Effector memory CD4-positive, alpha-beta T cell (primary cell): ENCODE data around the gene ADAMTSL5.

Experiments
- DNase-seq, 3 donors: peaks; one replicate each; pipeline ENCODE4 v3.0.0-alpha.2; 2020
- H3K27ac ChIP-seq: 2 replicates; pipeline ENCODE4 v1.7.0; 2013; ENCODE audit warnings: mild to moderate bottlenecking, low read length, moderate library complexity; ENCODE audit not compliant: insufficient read depth, poor library complexity, severe bottlenecking
- H3K27me3 ChIP-seq: replicated peaks from 2 replicates; pipeline ENCODE4 v1.7.0; 2013; ENCODE audit warnings: mild to moderate bottlenecking, low read length; ENCODE audit not compliant: insufficient read depth, control insufficient read depth, poor library complexity, severe bottlenecking
- H3K36me3 ChIP-seq: 2 replicates; pipeline ENCODE4 v1.7.0; 2013; ENCODE audit warnings: mild to moderate bottlenecking, low read length, moderate library complexity; ENCODE audit not compliant: control insufficient read depth, insufficient read depth
- H3K4me1 ChIP-seq: 2 replicates; pipeline ENCODE4 v1.7.0; 2013; ENCODE audit warnings: low read length, mild to moderate bottlenecking; ENCODE audit not compliant: control insufficient read depth, insufficient read depth, poor library complexity, severe bottlenecking
- H3K4me3 ChIP-seq: 2 replicates; pipeline ENCODE4 v1.7.0; 2013; ENCODE audit warnings: low read length, low read depth, mild to moderate bottlenecking; ENCODE audit not compliant: insufficient read depth, poor library complexity, severe bottlenecking
- H3K9me3 ChIP-seq: 2 replicates; pipeline ENCODE4 v1.7.0; 2013; ENCODE audit warnings: mild to moderate bottlenecking, low read length, moderate library complexity; ENCODE audit not compliant: control insufficient read depth
- total RNA-seq, 3 donors: gene quantifications; one replicate each; lab custom pipeline; 2026; lab: John Stamatoyannopoulos, UW

ADAMTSL5 gene, protein sequence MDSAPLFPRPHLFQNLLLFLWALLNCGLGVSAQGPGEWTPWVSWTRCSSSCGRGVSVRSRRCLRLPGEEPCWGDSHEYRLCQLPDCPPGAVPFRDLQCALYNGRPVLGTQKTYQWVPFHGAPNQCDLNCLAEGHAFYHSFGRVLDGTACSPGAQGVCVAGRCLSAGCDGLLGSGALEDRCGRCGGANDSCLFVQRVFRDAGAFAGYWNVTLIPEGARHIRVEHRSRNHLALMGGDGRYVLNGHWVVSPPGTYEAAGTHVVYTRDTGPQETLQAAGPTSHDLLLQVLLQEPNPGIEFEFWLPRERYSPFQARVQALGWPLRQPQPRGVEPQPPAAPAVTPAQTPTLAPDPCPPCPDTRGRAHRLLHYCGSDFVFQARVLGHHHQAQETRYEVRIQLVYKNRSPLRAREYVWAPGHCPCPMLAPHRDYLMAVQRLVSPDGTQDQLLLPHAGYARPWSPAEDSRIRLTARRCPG
- total RNA-seq = 1.9 to 3.1 (median 2.3) reads per million in 3 donors

DNA sequence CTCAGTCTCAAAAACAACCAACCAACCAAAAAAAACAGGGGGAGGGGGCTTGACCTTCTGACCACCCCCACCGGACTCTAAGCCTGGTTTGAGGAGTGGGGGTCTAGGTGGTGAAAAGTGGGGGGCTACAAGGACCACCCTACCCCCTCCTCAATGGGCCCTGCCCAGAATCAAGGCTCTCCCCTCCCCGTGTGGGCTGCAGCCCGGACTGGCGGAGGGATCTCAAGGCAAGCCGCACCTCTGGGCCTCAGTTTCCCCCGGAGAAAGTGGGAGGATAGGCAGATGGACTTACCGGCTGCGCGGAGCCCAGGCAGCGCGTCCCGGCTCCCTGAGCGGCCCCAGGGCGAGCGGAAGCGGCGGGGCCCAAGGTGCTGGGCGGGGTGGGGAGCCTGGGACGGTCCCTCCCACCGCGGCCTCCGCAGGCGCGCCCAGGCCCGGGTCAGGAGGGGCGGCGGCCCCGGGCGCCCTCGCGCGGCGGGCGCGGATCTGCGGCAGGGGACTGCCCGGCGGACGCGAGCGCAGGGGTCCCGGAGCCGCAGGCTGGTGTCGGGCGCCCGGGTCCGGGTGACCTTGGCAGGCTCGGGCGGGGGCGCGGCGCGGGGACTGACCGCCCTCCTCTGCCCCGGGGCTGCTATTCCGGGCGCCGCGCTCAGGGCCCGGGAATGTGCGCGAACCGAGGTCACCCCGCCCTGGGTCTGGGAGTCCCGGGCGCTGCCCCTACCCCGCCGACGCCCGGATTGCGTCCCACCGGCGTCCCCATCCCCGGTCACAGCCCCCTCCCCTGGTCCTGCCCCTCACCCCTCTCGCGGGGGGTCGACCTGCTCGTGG lies at the start of gene ADAMTSL5:
TSS of gene ADAMTSL5 (minus strand) at position 349 of the 828 bp plus-strand sequence. CDS start 2,076 bp downstream, outside the sequence.
- Histone ChIP-seq H3K9me3 (no peaks in the 10 kb centered on the region), H3K27me3 (no peaks in the 10 kb centered on the region), H3K27ac (no peak within 1 kb of the TSS), H3K4me3 (peak within 1 kb of the TSS; percentile 54), H3K4me1 (peaks cover 8% of the 10 kb centered on the region), H3K36me3 (no peaks in the 10 kb centered on the region)
- DNase-seq = peak; percentile 28 to 42 (median 32)

DNA sequence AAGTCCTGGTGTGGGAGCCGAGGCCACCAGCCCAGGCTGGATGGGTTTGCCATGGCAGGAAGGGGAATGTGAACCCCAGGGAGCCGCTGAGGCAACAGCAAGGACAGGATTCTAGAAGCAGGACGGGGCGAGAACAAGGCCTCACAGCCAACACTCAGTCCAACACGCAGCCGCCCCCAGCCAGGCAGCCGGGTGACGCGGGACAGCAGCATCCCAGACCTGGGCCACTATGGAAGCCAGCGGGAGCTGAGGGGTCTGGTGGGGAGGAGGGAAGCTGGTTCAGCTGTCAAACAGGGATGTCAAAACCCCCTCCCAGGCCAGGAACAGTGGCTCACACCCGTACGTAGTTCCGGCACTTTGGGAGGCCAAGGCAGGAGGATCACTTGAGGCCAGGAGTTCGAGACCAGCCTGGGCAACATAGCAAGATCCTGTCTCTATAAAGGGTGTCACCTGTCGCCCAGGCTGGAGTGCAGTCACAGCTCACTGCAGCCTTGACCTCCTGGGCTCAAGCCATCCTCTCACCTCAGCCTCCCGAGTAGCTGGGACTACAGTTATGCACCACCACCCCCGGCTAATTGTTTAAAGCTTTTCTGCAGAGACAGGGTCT lies 48.5 kb upstream of the ADAMTSL5 start:
- no peak overlapping the region for H3K4me3 ChIP-seq
- no peaks in the 10 kb centered on the region for H3K9me3 ChIP-seq
- H3K36me3 ChIP-seq = no peaks in the 10 kb centered on the region
- no peak overlapping the region for H3K27ac ChIP-seq
- H3K27me3 ChIP-seq = no peaks in the 10 kb centered on the region
- no peak for DNase-seq
- H3K4me1 ChIP-seq = no peaks in the 10 kb centered on the region

DNA sequence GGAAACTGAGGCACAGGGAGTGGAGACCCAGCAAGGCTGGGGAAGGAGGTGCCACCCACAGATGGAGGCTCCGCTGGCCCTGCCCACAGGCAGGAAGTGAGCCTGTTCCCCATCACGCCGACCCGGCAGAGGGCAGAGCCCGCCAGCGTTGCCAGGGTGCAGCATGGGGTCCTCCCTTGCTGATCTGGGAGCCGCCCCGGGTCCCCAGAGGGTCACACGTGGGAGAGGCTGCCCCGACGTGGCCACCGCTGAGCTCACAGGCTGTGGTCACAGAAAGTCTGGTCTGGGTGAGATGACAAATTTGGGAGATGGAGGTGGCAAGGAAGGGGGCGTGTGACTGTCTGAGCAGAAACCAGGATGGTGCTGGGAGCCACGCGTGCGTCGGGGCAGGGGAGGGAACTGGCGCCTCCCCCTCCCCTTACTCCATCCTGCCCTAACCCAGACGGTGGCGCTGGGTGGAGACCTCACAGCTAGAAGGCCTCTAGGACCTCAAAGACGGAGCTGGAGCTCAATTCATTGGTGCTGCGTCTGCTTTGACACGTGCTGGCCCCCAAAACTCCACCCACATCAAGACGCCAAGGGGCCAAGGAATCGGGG lies 47.6 kb upstream of the ADAMTSL5 start:
- no peaks in the 10 kb centered on the region for H3K36me3 ChIP-seq

DNA sequence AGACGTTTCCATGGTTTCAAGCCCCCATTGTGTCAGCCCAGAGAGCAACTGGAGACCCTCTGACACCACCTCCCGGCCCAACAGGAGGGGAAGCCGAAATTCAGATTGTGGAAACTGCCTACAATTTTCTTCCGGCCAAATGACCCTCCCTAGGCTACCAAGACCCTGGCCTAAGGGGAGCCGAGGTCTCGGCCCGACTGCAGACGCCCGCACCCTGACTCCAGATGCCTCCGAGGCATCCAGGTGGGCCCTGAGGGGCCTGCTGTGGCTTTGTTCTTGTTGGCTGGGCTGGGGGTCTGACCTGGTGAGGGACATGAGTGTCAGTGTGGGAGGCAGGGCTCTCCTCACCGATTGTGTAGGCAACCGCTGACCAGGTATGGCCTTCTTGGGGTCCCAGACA lies 45.7 kb upstream of the ADAMTSL5 start:
- no peaks in the 10 kb centered on the region for H3K9me3 ChIP-seq
- no peaks in the 10 kb centered on the region for H3K4me1 ChIP-seq
- no peak overlapping the region for H3K27ac ChIP-seq
- H3K36me3 ChIP-seq = no peaks in the 10 kb centered on the region
- DNase-seq = no peak
- H3K4me3 ChIP-seq = no peak overlapping the region
- no peaks in the 10 kb centered on the region for H3K27me3 ChIP-seq

More for the DNA sequence above, 47.6 kb upstream of the ADAMTSL5 start:
- H3K4me3 ChIP-seq = no peak overlapping the region
- no peaks in the 10 kb centered on the region for H3K4me1 ChIP-seq
- DNase-seq = no peak
- H3K9me3 ChIP-seq = no peaks in the 10 kb centered on the region
- no peaks in the 10 kb centered on the region for H3K27me3 ChIP-seq
- H3K27ac ChIP-seq = no peak overlapping the region

DNA sequence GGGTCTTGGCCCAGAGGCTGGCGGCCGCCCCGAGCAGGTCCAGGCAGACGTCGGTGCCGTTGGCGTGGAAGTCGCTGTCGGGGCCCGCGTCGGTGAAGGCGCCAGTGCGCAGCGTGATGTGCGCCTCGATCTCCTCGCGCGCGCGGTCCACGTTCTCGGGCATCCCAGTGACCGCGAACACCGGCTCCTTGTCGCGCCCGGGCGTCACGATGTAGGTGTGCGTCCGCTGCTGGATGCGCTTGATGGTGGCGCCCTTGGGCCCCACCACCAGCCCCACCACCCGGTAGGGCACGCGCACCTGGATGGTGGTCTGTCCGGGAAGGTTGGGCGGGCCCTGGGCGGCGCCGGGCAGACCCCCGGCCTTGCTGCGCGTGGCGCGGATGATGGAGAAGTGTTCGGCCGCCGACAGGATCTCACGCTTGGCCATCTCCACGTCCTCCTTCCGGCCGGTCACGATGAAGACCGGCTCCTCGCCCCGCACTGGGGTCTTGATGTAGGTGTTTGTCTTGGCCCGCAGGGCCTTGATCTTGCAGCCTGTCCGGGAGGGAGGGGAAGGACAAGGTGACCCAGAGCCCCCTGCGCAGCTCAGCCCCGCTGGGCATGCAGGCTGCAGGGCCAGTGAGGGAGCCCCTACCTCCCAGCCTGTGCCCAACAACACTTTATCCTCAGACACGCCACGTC lies 43.7 kb upstream of the ADAMTSL5 start:
- no peak overlapping the region for H3K4me3 ChIP-seq
- DNase-seq = no peak
- H3K27me3 ChIP-seq = no peaks in the 10 kb centered on the region
- no peaks in the 10 kb centered on the region for H3K4me1 ChIP-seq
- no peaks in the 10 kb centered on the region for H3K9me3 ChIP-seq
- no peak overlapping the region for H3K27ac ChIP-seq
- H3K36me3 ChIP-seq = no peaks in the 10 kb centered on the region

DNA sequence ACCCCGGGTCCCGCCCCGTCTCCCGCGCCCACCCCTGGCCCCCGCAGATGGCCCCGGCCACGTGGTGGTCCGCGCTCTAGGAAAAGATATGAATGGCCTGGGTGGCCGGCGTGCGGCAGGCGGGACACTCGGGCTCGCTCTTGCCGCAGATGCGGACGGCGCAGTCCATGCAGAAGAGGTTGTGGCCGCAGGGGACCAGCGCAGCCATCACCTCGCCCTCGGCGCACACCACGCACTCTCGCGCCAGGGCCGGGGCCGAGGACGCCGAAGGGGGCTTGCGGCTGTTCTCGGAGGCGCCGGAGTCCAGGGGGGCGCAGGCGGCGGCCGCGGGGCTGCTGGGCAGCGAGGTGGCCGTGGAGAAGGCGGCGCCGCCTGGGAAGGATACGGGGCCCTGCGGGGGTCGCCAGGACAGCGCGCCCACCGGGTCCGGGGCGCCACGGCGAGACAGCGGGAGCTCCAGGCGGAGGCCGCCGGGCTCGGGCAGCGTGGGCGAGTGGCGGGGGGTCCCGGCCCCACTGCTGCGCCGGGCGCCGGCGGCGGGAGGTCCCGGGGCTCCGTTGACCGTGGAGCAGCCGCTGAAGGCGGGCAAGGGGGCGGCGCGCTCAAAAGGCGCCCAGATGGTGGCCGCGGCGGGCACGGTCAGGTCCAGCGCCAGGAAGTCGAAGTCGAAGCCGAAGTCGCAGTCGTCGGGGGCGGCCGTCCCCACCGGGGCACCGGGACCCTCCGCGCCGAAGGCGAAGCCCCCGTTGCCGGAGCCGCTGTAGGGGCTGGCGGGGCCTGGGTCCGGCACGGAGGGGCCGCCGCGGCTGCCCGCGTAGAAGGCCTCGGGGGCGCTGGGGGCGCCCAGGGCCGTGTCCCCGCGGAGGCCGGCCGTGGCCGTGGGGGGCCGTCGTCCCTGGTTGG lies 42.9 kb upstream of the ADAMTSL5 start:
- H3K9me3 ChIP-seq = no peaks in the 10 kb centered on the region
- H3K4me3 ChIP-seq = no peak overlapping the region
- DNase-seq = no peak
- no peak overlapping the region for H3K27ac ChIP-seq
- H3K27me3 ChIP-seq = no peaks in the 10 kb centered on the region
- H3K4me1 ChIP-seq = no peaks in the 10 kb centered on the region
- H3K36me3 ChIP-seq = no peaks in the 10 kb centered on the region

DNA sequence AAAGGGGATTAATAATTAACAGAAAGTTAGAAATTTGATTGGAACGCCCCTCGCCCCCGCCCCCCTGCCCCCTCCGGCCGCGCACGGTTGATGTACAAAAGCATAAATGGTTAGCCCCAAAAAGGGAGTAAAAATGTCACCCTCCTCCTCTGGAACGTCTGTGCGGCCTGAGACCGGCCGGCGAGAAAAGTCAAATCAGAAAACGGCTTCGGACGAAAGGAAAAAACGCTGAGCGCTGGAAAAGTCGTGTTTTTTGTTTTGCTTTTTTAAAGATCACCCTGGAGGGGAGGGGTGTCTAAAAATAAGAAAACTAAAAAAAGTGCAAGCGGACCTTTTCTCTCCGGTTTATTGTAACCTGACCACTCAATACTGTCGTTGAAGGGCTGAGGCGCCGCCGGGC lies 42.1 kb upstream of the ADAMTSL5 start:
- H3K9me3 ChIP-seq = no peaks in the 10 kb centered on the region
- no peaks in the 10 kb centered on the region for H3K4me1 ChIP-seq
- DNase-seq = no peak
- H3K36me3 ChIP-seq = no peaks in the 10 kb centered on the region
- no peaks in the 10 kb centered on the region for H3K27me3 ChIP-seq
- no peak overlapping the region for H3K27ac ChIP-seq
- no peak overlapping the region for H3K4me3 ChIP-seq

DNA sequence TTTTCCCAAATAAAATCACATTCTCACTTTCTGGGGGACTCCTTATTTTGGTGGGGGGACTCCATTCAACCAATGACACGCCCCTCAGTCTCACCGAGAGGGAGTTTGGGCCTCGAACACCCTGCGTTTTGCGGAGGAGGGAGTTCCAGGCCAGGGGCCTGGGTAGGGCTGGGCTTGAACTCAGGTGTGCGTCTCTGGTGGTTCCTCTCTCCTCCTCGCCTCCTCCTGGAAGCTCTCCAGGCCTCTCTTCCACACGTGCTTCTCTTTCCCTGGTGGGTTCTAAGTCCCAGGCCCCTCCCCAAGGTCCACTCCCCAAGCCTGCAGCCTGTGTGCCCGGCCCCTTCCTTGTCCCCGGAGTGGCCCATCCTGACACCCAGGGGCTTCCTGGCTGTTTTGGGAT lies 40.6 kb upstream of the ADAMTSL5 start:
- no peaks in the 10 kb centered on the region for H3K4me1 ChIP-seq
- H3K27me3 ChIP-seq = no peaks in the 10 kb centered on the region
- no peak for DNase-seq
- no peaks in the 10 kb centered on the region for H3K9me3 ChIP-seq
- H3K27ac ChIP-seq = no peak overlapping the region
- H3K4me3 ChIP-seq = no peak overlapping the region
- no peaks in the 10 kb centered on the region for H3K36me3 ChIP-seq
